HG03159 (cell line): ENCODE data around the gene NOTUM.

Source experiments
- ATAC-seq: cut with Tn5 transposase; IDR thresholded peaks from one replicate; pipeline ENCODE4 v1.9.1; 2021; ENCODE audit warnings: mild to moderate bottlenecking, moderate library complexity; ENCODE audit not compliant: unreplicated experiment

Gene NOTUM

DNA sequence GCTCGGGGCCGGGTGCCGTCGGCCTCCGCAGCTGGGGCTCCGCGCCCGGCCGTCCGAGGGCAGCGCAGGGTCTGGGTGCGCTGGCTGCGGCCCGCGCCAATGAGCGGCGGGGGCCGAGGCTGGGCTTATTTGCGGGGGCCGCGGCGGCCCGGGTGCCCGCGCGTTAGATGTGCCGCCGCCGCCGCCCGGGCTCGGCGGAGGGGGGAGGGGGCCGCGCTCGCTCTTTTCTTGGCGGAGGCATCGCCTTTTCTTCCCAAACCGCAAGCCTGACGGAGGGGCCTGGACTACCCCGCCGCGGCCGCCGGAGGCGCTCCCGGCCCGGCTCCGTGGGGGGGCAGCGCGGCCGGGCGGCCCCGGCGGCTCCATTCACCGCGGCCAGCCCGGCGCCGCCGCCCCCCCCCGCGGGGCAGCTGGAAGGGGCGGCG, at the start of gene NOTUM:
NOTUM (minus strand) TSS at position 101 of the 425 bp plus-strand sequence. CDS start 278 bp downstream, outside the sequence.
- ATAC-seq: no peak

- no peak for ATAC-seq
These were observed 48.4 kb upstream of the NOTUM start for GRCh38 chr17:82009413-82009812.

DNA sequence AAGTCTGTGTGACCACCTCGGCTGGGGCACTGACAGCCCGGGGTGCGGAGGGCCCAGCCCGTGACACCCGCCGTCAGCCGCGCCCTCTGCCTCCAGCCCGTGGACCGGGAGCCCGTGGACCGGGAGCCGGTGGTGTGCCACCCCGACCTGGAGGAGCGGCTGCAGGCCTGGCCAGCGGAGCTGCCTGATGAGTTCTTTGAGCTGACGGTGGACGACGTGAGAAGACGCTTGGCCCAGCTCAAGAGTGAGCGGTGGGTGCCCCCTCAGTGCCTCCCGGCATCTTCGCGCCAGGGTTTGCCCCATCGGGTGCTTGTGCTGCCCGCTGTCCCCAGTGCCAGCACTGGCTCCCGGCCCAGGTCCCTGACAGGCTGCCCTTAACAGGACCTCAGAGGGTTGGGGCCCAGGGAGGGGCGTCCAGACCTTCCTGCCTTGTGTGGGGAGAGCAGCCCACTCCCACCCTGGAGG, 48.0 kb upstream of the NOTUM start:
- no peak for ATAC-seq

- ATAC-seq: no peak
These were observed 47.4 kb upstream of the NOTUM start for GRCh38 chr17:82008258-82008940.

DNA sequence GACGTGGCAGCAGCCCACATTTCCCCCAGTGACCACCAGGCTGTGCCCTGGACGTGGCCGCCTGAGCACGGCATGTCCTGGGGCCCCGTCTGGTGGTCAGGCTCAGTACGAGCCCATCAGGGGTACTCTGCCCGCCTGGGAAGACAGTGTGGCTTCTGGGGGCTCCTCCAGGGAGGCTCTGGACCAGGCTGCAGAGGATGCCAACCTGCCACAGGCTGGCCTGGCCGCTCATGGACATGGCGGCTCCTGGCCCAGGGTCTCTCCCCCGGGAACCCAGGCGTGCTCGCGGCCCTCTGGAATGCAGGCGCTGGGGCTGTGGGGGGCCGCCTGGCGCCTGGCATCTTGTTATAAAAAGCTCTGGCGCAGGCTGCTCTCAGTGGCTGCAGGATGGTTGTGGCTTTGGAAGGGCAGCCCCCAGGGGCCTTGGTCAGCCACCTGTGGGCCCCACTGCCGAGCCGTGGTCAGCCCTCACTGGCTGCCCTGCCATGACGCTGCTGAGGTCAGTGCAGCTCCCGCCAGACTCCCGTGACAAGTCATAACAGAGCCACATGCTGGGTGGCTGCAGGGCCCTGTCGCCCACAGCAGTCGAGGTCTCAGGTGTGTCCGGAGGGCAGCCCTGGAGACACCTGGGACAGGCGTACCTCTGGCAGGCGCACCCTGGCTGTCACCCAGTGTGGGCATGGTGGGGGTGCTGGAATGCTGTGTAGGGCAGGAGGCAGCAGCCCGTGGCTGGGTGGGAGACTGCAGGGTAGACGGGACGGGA, 46.7 kb upstream of the NOTUM start:
- no peak for ATAC-seq

GRCh38 chr17:82007228-82007494, 46.2 kb upstream of the NOTUM start:
- ATAC-seq: no peak

- ATAC-seq: no peak
These were observed 45.7 kb upstream of the NOTUM start for GRCh38 chr17:82006468-82007227.

DNA sequence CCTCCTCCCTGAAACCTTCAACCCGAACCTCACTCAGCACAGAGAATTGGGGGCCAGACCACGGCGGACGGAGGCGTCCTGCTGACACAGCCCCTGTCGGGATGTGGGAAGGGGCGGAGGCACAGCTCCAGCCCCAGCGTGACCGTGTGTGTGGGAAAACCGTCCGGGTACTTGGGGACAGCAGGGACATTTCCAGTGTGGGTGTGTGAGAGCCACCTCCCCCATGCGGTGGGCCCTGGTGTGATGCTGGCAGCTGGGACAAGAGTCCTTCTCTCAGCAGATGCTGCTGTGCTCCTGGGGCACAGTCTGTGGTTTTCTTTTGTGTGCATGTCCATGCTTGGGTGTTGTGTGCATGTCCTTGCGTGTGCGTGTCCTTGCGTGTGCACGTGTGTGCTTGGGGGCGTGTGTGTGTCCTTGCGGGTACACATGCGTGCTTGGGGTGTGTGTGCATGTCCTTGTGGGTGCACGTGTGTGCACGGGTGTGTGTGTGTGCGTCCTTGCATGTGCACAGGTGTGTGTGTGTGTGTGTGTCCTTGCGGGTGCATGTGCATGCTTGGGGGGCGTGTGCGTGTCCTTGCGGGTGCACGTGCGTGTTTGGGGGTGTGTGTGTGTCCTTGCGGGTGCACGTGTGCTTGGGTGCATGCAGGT, 44.8 kb upstream of the NOTUM start:
- ATAC-seq: no peak

DNA sequence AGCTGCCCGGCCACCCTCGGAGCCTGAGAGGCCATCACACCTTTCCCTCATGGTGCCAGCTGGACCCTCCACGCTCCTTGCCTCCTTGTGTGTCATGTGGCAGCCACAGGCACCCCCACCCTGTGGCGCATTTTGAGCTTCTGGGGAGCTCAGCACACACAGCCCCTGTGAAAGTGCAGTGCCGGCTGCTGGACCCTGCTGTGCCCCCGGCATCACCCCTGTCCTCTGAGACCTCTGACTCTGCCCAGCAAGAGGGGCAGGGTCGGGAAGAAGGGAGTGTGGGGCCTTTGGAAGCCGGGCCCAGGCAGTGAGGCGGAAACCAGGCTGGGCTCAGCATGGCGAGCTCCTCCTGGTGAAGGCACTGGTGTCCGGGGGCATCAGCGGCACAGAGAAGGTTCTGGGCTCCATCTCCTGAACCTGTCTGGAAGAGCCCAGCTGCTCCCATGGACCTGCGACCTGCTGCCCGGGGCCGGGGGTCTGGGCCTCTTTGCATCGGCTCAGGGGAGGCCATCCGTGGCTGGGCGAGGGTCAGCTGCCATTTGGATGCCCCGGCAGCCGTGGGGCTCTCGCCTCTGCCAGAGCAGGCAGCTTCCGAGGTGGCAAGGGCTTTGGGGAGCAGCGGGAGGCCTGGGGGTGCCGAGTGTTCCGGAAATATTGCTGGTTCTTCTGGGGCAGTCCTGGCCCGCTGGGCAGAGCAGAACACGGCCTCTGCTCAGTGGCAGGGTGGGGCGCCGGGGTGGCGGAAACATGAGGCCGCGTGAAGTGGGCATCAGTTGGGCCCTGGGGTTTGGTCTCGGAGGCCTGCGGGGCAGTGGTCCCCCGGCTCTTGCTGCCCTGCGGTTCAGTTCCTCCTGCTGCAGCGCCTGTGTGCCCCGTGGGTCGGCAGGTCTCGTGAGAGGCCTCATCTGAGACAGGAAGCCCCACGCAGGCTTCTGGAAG, 43.8 kb upstream of the NOTUM start:
- no peak for ATAC-seq

DNA sequence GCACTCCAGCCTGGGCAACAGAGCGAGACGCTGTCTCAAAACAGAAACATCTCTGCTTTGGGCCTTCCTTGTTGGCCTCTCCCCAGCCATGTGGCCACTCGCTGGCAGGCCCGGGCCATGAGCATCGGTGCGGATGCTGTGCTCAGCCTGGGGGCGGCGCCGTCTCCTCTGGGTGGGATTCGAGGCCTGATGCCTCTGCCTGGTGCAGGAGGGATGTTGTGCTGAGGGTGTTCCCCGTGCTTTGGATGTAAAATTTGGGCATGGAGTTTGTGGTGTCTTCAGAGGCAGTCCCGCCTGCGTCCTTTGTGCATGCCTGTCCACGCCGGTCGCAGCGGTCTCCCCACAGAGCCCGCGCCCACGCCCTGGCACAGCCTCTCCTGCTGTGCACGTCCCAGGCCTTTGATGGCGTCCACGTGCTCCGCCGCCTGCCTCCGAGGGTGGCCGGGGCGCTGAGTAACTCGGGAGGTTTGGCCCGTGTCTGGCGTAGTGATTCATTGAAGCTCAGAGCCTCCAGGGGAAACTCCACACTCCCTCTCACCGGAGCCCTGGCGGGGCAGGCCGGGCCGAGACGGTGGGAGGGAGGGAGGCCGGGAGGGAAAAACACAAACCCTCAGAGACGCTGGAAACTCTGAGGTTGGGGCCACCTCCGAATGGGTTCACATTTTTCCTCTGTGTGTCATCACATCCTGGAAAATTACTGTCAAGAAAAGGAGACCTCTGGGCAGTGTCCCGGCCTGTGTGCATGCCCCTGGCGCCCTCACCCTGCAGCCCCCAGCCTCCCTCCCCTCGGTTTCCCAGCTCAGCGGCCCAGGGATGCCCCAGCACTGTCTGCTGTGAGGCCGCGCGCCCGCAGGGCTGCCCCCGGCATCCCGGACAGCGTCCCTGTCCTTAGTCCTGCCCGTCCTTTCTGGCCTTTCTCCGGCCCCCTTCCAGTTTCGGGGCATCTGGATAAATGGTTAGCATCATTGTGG, 42.7 kb upstream of the NOTUM start:
- ATAC-seq: no peak

GRCh38 chr17:82001571-82002056, 40.6 kb upstream of the NOTUM start:
- no peak for ATAC-seq

DNA sequence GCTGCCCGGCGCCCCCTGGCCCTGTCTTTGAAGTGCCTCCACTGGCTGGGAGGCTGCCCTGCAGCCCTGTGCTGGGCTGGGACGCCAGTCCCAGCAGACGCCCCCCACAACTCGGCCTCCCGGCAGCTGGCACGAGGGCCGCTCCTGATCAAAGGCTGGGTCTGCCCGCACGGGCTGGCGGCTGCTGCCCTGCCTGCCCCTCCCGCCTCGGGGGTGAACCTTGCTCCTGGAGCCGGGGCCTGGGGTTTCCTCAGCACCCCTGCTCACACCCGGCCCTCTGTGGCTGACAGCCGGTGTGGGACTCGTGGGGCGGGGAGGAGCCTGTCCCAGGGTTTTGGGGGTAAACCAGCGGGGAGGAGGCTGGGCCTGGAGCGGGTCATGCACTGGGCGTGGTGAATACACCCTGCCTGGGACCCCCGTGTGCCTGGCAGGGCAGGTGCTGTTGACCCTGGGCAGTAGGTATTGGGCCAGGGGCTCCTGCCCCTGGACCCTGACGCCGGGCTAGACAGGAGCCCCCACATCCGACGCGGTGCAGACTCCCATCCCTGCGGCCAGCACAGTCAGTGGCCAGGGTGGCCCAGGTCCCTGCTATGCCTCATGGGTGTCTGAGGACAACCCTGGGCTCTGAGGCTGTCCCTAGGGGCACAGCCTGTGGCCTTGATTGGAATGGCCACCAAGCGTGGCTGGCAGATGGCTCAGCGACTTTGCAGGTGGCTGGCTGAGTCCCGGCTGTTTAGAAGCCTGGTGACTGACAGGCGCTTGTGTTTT, 40.0 kb upstream of the NOTUM start:
- no peak for ATAC-seq

GRCh38 chr17:81999976-82000802, 39.2 kb upstream of the NOTUM start:
- ATAC-seq: no peak

DNA sequence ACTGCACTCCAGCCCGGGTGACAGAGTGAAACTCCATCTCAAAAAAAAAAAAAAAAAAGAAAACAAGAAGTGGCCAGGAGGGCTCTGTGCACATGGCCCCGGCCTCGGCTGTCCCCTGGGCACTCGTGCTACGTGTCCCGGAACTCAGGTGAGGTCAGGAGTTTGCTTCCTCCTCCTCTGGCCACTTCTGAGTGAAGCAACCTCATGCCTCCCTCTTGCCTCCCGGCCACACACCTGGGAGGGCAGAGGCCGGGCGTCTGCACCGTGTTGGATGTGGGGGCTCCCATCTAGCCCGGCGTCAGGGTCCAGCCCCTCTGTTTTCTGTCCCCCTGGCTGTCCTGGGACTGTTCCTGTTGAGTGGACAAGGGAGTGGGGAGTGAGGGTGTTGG, 38.6 kb upstream of the NOTUM start:
- ATAC-seq: no peak

DNA sequence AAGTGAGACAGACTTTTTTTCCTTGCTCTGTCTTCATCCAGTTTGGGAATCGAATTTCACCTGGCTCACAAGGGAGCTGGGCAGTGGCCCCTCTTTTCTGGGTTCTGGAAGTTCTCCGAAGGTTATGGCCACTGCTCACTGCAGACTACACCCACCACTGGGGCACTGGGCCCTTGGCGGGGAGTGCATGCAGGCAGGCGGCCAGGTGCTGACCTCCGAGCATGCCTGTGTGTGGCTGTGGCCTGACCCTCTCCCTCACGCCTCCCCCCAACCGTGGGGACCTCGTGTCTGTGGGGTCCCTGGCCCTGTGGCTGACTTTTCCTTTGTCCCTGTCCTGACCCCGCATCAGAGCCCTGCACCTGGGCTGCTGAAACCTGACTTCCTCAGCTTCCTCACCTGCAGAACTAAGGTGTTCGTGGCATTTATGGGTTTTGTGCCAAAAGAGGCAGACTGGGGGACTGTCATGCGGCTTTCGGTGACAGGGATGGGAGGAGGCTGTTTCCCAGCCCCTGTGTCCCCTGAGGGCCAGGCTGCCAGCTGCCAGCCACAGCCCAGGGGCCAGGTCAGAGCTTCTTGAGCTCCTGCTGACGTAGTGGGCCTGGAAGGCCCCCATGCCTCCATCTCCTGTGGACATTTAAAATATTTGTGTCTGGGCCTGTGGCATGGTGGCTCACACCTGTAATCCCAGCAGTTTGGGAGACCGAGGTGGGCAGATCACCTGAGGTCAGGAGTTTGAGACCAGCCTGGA, 37.9 kb upstream of the NOTUM start:
- no peak for ATAC-seq

GRCh38 chr17:81998212-81998611, 37.2 kb upstream of the NOTUM start:
- no peak for ATAC-seq
